HEK293 (cell line): Measurements from ENCODE around the gene BNIPL.

Experiments
- BCL11A ChIP-seq: fragments of 450-650 bp; formaldehyde crosslinking; IDR thresholded peaks from 2 replicates; pipeline ENCODE4 v1.5.1; 2016; ENCODE audit warnings: low read depth, missing biosample characterization, missing genetic modification characterization
- GLIS2 ChIP-seq: fragments of 450-650 bp; formaldehyde crosslinking; IDR thresholded peaks from 2 replicates; pipeline ENCODE4 v1.5.1; 2016; ENCODE audit warnings: missing biosample characterization, missing genetic modification characterization
- HOXC10 ChIP-seq: sonication (generic); formaldehyde crosslinking; IDR thresholded peaks from 2 replicates; pipeline ENCODE4 v1.8.1; 2023; ENCODE audit warnings: mild to moderate bottlenecking, missing genetic modification reagents
- KLF7 ChIP-seq: fragments of 450-650 bp; formaldehyde crosslinking; IDR thresholded peaks from 2 replicates; pipeline ENCODE4 v1.5.1; 2016; ENCODE audit warnings: missing biosample characterization, missing genetic modification characterization, borderline replicate concordance
- TRIM28 ChIP-seq: IDR thresholded peaks from 2 replicates; pipeline ENCODE4 v1.6.1; 2011; ENCODE audit warnings: low read length, control low read depth, borderline replicate concordance
- ZBTB21 ChIP-seq: fragments of 450-650 bp; formaldehyde crosslinking; IDR thresholded peaks from 2 replicates; pipeline ENCODE4 v1.5.1; 2017; ENCODE audit warnings: missing biosample characterization, missing genetic modification characterization
- ZNF335 ChIP-seq: fragments of 450-650 bp; formaldehyde crosslinking; conservative IDR thresholded peaks from 2 replicates; pipeline ENCODE4 v1.5.1; 2016; ENCODE audit warnings: missing biosample characterization, missing genetic modification characterization
- ZNF366 ChIP-seq: fragments of 450-650 bp; formaldehyde crosslinking; conservative IDR thresholded peaks from 2 replicates; pipeline ENCODE4 v1.5.1; 2016; ENCODE audit warnings: missing biosample characterization, missing genetic modification characterization
- ZNF600 ChIP-seq: fragments of 450-650 bp; formaldehyde crosslinking; IDR thresholded peaks from 2 replicates; pipeline ENCODE4 v1.5.1; 2016; ENCODE audit warnings: missing biosample characterization, missing genetic modification characterization
- ZNF624 ChIP-seq: fragments of 450-650 bp; formaldehyde crosslinking; IDR thresholded peaks from 2 replicates; pipeline ENCODE4 v1.5.1; 2017; ENCODE audit warnings: missing biosample characterization, missing genetic modification characterization
- ZNF654 ChIP-seq: fragments of 450-650 bp; formaldehyde crosslinking; IDR thresholded peaks from 2 replicates; pipeline ENCODE4 v1.5.1; 2016; ENCODE audit warnings: low read depth, missing biosample characterization, missing genetic modification characterization
- ZNF658 ChIP-seq: fragments of 450-650 bp; formaldehyde crosslinking; IDR thresholded peaks from 2 replicates; pipeline ENCODE4; 2016; ENCODE audit warnings: missing biosample characterization, missing genetic modification characterization
- ZNF76 ChIP-seq: fragments of 450-650 bp; formaldehyde crosslinking; IDR thresholded peaks from 2 replicates; pipeline ENCODE4; 2016; ENCODE audit warnings: low read depth, missing biosample characterization, missing genetic modification characterization, borderline replicate concordance
- ZSCAN30 ChIP-seq: fragments of 450-650 bp; IDR thresholded peaks from 2 replicates; pipeline ENCODE4 v1.5.1; 2018; ENCODE audit warnings: missing biosample characterization, mild to moderate bottlenecking, missing genetic modification characterization, moderate library complexity
- TF ChIP-seq, protein P1 (sequence below): fragments of 450-650 bp; formaldehyde crosslinking; IDR thresholded peaks from 2 replicates; pipeline ENCODE4 v1.5.1; 2017; ENCODE audit warnings: missing biosample characterization, missing genetic modification characterization
- TF ChIP-seq, protein P2 (sequence below): fragments of 450-650 bp; formaldehyde crosslinking; IDR thresholded peaks from 2 replicates; pipeline ENCODE4 v1.5.1; 2017; ENCODE audit warnings: missing biosample characterization, missing genetic modification characterization
- TF ChIP-seq, protein P3 (sequence below): fragments of 450-650 bp; formaldehyde crosslinking; IDR thresholded peaks from 2 replicates; pipeline ENCODE4 v1.5.1; 2016; ENCODE audit warnings: missing biosample characterization, missing genetic modification characterization
- TF ChIP-seq, protein P4 (sequence below): fragments of 450-650 bp; formaldehyde crosslinking; IDR thresholded peaks from 2 replicates; pipeline ENCODE4 v1.5.1; 2016; ENCODE audit warnings: missing biosample characterization, missing genetic modification characterization
- TF ChIP-seq, protein P5 (sequence below): fragments of 450-650 bp; formaldehyde crosslinking; optimal IDR thresholded peaks from 2 replicates; pipeline ENCODE3; 2016; ENCODE audit warnings: missing biosample characterization, mild to moderate bottlenecking, missing genetic modification characterization
- TF ChIP-seq, protein P6 (sequence below): IDR thresholded peaks from 2 replicates; pipeline ENCODE4 v1.6.1; 2011; ENCODE audit warnings: mild to moderate bottlenecking, low read depth, low read length, borderline replicate concordance
- TF ChIP-seq, protein P7 (sequence below): fragments of 450-650 bp; formaldehyde crosslinking; IDR thresholded peaks from 2 replicates; pipeline ENCODE4 v1.5.1; 2016; ENCODE audit warnings: missing biosample characterization, missing genetic modification characterization
- TF ChIP-seq, protein P8 (sequence below): fragments of 450-650 bp; formaldehyde crosslinking; IDR thresholded peaks from 2 replicates; pipeline ENCODE4 v1.5.1; 2016; ENCODE audit warnings: missing biosample characterization, missing genetic modification characterization, borderline replicate concordance

The BNIPL gene

DNA sequence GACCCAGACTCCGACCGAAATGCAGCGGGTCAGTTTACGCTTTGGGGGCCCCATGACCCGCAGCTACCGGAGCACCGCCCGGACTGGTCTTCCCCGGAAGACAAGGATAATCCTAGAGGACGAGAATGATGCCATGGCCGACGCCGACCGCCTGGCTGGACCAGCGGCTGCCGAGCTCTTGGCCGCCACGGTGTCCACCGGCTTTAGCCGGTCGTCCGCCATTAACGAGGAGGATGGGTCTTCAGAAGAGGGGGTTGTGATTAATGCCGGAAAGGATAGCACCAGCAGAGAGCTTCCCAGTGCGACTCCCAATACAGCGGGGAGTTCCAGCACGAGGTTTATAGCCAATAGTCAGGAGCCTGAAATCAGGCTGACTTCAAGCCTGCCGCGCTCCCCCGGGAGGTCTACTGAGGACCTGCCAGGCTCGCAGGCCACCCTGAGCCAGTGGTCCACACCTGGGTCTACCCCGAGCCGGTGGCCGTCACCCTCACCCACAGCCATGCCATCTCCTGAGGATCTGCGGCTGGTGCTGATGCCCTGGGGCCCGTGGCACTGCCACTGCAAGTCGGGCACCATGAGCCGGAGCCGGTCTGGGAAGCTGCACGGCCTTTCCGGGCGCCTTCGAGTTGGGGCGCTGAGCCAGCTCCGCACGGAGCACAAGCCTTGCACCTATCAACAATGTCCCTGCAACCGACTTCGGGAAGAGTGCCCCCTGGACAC, 11.7 kb downstream of the BNIPL start (continued):
- TF ChIP-seq, protein P1, sequence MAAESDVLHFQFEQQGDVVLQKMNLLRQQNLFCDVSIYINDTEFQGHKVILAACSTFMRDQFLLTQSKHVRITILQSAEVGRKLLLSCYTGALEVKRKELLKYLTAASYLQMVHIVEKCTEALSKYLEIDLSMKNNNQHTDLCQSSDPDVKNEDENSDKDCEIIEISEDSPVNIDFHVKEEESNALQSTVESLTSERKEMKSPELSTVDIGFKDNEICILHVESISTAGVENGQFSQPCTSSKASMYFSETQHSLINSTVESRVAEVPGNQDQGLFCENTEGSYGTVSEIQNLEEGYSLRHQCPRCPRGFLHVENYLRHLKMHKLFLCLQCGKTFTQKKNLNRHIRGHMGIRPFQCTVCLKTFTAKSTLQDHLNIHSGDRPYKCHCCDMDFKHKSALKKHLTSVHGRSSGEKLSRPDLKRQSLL (tag by site-specific recombination) = no peak
- TF ChIP-seq ZBTB21 (tag by site-specific recombination) = no peak
- TF ChIP-seq, protein P2, sequence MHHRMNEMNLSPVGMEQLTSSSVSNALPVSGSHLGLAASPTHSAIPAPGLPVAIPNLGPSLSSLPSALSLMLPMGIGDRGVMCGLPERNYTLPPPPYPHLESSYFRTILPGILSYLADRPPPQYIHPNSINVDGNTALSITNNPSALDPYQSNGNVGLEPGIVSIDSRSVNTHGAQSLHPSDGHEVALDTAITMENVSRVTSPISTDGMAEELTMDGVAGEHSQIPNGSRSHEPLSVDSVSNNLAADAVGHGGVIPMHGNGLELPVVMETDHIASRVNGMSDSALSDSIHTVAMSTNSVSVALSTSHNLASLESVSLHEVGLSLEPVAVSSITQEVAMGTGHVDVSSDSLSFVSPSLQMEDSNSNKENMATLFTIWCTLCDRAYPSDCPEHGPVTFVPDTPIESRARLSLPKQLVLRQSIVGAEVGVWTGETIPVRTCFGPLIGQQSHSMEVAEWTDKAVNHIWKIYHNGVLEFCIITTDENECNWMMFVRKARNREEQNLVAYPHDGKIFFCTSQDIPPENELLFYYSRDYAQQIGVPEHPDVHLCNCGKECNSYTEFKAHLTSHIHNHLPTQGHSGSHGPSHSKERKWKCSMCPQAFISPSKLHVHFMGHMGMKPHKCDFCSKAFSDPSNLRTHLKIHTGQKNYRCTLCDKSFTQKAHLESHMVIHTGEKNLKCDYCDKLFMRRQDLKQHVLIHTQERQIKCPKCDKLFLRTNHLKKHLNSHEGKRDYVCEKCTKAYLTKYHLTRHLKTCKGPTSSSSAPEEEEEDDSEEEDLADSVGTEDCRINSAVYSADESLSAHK (tag by site-specific recombination) = no peak
- peak; percentile 99 for TF ChIP-seq ZNF335 (tag by site-specific recombination)
- TF ChIP-seq, protein P3, sequence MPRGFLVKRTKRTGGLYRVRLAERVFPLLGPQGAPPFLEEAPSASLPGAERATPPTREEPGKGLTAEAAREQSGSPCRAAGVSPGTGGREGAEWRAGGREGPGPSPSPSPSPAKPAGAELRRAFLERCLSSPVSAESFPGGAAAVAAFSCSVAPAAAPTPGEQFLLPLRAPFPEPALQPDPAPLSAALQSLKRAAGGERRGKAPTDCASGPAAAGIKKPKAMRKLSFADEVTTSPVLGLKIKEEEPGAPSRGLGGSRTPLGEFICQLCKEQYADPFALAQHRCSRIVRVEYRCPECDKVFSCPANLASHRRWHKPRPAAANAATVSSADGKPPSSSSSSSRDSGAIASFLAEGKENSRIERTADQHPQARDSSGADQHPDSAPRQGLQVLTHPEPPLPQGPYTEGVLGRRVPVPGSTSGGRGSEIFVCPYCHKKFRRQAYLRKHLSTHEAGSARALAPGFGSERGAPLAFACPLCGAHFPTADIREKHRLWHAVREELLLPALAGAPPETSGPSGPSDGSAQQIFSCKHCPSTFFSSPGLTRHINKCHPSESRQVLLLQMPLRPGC = no peak
- peak; percentile 9; the same call in 1 of the 2 replicates for TF ChIP-seq ZSCAN30 (tag by site-specific recombination)
- TF ChIP-seq, protein P4, sequence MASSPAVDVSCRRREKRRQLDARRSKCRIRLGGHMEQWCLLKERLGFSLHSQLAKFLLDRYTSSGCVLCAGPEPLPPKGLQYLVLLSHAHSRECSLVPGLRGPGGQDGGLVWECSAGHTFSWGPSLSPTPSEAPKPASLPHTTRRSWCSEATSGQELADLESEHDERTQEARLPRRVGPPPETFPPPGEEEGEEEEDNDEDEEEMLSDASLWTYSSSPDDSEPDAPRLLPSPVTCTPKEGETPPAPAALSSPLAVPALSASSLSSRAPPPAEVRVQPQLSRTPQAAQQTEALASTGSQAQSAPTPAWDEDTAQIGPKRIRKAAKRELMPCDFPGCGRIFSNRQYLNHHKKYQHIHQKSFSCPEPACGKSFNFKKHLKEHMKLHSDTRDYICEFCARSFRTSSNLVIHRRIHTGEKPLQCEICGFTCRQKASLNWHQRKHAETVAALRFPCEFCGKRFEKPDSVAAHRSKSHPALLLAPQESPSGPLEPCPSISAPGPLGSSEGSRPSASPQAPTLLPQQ (tag by site-specific recombination) = peak; percentile 62
- TF ChIP-seq ZNF600 (tag by site-specific recombination) = peak; percentile 74
- no peak for TF ChIP-seq TRIM28
- peak; percentile 27 for TF ChIP-seq GLIS2 (tag by site-specific recombination)
- TF ChIP-seq, protein P5, sequence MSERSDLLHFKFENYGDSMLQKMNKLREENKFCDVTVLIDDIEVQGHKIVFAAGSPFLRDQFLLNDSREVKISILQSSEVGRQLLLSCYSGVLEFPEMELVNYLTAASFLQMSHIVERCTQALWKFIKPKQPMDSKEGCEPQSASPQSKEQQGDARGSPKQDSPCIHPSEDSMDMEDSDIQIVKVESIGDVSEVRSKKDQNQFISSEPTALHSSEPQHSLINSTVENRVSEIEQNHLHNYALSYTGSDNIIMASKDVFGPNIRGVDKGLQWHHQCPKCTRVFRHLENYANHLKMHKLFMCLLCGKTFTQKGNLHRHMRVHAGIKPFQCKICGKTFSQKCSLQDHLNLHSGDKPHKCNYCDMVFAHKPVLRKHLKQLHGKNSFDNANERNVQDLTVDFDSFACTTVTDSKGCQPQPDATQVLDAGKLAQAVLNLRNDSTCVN = peak; percentile 34
- peak; percentile 57; the same call in 1 of the 2 replicates for TF ChIP-seq ZNF76 (tag by site-specific recombination)
- no peak for TF ChIP-seq KLF7 (tag by site-specific recombination)
- TF ChIP-seq, protein P6, sequence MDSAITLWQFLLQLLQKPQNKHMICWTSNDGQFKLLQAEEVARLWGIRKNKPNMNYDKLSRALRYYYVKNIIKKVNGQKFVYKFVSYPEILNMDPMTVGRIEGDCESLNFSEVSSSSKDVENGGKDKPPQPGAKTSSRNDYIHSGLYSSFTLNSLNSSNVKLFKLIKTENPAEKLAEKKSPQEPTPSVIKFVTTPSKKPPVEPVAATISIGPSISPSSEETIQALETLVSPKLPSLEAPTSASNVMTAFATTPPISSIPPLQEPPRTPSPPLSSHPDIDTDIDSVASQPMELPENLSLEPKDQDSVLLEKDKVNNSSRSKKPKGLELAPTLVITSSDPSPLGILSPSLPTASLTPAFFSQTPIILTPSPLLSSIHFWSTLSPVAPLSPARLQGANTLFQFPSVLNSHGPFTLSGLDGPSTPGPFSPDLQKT = no peak
- no peak for TF ChIP-seq HOXC10 (CRISPR knock-in tag)
- no peak for TF ChIP-seq ZNF624 (tag by site-specific recombination)
- TF ChIP-seq, protein P7, sequence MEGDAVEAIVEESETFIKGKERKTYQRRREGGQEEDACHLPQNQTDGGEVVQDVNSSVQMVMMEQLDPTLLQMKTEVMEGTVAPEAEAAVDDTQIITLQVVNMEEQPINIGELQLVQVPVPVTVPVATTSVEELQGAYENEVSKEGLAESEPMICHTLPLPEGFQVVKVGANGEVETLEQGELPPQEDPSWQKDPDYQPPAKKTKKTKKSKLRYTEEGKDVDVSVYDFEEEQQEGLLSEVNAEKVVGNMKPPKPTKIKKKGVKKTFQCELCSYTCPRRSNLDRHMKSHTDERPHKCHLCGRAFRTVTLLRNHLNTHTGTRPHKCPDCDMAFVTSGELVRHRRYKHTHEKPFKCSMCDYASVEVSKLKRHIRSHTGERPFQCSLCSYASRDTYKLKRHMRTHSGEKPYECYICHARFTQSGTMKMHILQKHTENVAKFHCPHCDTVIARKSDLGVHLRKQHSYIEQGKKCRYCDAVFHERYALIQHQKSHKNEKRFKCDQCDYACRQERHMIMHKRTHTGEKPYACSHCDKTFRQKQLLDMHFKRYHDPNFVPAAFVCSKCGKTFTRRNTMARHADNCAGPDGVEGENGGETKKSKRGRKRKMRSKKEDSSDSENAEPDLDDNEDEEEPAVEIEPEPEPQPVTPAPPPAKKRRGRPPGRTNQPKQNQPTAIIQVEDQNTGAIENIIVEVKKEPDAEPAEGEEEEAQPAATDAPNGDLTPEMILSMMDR = peak; percentile 68; the same call in 1 of the 2 replicates
- TF ChIP-seq BCL11A (tag by site-specific recombination) = peak; percentile 59; the same call in 1 of the 2 replicates
- TF ChIP-seq ZNF658 (tag by site-specific recombination) = no peak
- TF ChIP-seq, protein P8, sequence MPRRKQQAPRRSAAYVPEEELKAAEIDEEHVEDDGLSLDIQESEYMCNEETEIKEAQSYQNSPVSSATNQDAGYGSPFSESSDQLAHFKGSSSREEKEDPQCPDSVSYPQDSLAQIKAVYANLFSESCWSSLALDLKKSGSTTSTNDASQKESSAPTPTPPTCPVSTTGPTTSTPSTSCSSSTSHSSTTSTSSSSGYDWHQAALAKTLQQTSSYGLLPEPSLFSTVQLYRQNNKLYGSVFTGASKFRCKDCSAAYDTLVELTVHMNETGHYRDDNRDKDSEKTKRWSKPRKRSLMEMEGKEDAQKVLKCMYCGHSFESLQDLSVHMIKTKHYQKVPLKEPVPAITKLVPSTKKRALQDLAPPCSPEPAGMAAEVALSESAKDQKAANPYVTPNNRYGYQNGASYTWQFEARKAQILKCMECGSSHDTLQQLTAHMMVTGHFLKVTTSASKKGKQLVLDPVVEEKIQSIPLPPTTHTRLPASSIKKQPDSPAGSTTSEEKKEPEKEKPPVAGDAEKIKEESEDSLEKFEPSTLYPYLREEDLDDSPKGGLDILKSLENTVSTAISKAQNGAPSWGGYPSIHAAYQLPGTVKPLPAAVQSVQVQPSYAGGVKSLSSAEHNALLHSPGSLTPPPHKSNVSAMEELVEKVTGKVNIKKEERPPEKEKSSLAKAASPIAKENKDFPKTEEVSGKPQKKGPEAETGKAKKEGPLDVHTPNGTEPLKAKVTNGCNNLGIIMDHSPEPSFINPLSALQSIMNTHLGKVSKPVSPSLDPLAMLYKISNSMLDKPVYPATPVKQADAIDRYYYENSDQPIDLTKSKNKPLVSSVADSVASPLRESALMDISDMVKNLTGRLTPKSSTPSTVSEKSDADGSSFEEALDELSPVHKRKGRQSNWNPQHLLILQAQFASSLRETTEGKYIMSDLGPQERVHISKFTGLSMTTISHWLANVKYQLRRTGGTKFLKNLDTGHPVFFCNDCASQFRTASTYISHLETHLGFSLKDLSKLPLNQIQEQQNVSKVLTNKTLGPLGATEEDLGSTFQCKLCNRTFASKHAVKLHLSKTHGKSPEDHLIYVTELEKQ (tag by site-specific recombination) = no peak
- no peak for TF ChIP-seq ZNF654 (tag by site-specific recombination)
- 0 out of 2 replicates have a peak, but pooled peaks have one; percentile 30 for TF ChIP-seq ZNF366 (tag by site-specific recombination)
